Thoracic aorta (tissue), 2 donors: ENCODE measurements around the gene MED31. TPM values are rescaled to one million over a fixed set of nuclear protein-coding genes. Genes with fewer than 3 reads are reported as not detected.
"Not testable (repeated sequence)": the region's sequence is repeated elsewhere in the genome, so short reads cannot be mapped to it uniquely, and the experiment has no call there.

Source experiments
- ATAC-seq: fragments of 150-250 bp; one replicate; pipeline ENCODE4 v1.8.0; 2017; ENCODE audit warnings: low read depth; ENCODE audit not compliant: insufficient number of reproducible peaks, low FRiP score
- DNase-seq: peaks from one replicate; pipeline ENCODE4 v3.0.0-alpha.2; 2020; ENCODE audit warnings: low spot score
- H3K27ac ChIP-seq, 2 donors: fragments of 200-600 bp; sonication (generic); 1 replicate in 1 of 2; 2 replicates in 1 of 2; pipeline ENCODE4 v1.5.1; 2016; ENCODE audit warnings: mild to moderate bottlenecking in 2 of 2, moderate library complexity in 2 of 2
- H3K27me3 ChIP-seq: fragments of 200-600 bp; sonication (generic); replicated peaks from 2 replicates; pipeline ENCODE4 v1.6.0; 2016; ENCODE audit warnings: mild to moderate bottlenecking; ENCODE audit not compliant: insufficient read depth
- H3K36me3 ChIP-seq: fragments of 200-600 bp; sonication (generic); one replicate; pipeline ENCODE4 v1.5.1; 2016
- H3K4me1 ChIP-seq, 2 donors: fragments of 200-600 bp; sonication (generic); 1 replicate in 1 of 2; 2 replicates in 1 of 2; pipeline versions ENCODE4 v1.5.1 to v1.6.0; 2016; ENCODE audit warnings: low read depth in 2 of 2, mild to moderate bottlenecking in 1 of 2; ENCODE audit not compliant: control insufficient read depth in 1 of 2
- H3K4me3 ChIP-seq: fragments of 200-600 bp; sonication (generic); 2 replicates; pipeline ENCODE4 v1.5.1; 2016; ENCODE audit warnings: mild to moderate bottlenecking
- H3K9me3 ChIP-seq: fragments of 200-600 bp; sonication (generic); 2 replicates; pipeline ENCODE4 v1.5.1; 2016
- CTCF ChIP-seq: fragments of 200-600 bp; sonication (generic); IDR thresholded peaks from one replicate; pipeline ENCODE4 v1.5.1; 2019; ENCODE audit warnings: antibody characterized with exemption
- total RNA-seq, 2 donors: library from RNA; depleted of rRNA; stranded (reverse); fragments of >200 nt; gene quantifications; one replicate each; pipeline versions ENCODE4 v1.1.0 to v1.2.3, GENCODE V29; 2016

MED31 gene
- total RNA-seq, 2 donors from 2014 or later, result 4.7 to 21.3 TPM

- no peak for DNase-seq
- no peaks in the 10 kb centered on the region for H3K27me3 ChIP-seq
- TF ChIP-seq CTCF, result no peak
Measured at GRCh38 chr17:6695565-6695964, 44.2 kb upstream of the MED31 start.

GRCh38 chr17:6695051-6695450, 43.6 kb upstream of the MED31 start:
- no peak overlapping the region for H3K27ac ChIP-seq
- no peaks in the 10 kb centered on the region for H3K9me3 ChIP-seq
- no peaks in the 10 kb centered on the region for H3K36me3 ChIP-seq
- H3K4me3 ChIP-seq, result no peak overlapping the region
- DNase-seq, result no peak
- ATAC-seq, result no peak
- TF ChIP-seq CTCF, result no peak
- no peaks in the 10 kb centered on the region for H3K27me3 ChIP-seq
- H3K4me1 ChIP-seq, result no peaks in the 10 kb centered on the region

More at GRCh38 chr17:6695565-6695964, 44.2 kb upstream of the MED31 start:
- H3K4me1 ChIP-seq, result no peaks in the 10 kb centered on the region
- no peaks in the 10 kb centered on the region for H3K9me3 ChIP-seq
- no peak overlapping the region for H3K4me3 ChIP-seq
- ATAC-seq, result no peak
- H3K36me3 ChIP-seq, result no peaks in the 10 kb centered on the region
- H3K27ac ChIP-seq, result no peak overlapping the region

- not testable (repeated sequence) for ATAC-seq, H3K27me3 ChIP-seq
Measured at GRCh38 chr17:6691958-6692357, 40.6 kb upstream of the MED31 start.

GRCh38 chr17:6691546-6691945, 40.1 kb upstream of the MED31 start:
- no peak overlapping the region for H3K4me3 ChIP-seq
- no peaks in the 10 kb centered on the region for H3K9me3 ChIP-seq
- ATAC-seq, result no peak
- no peaks in the 10 kb centered on the region for H3K4me1 ChIP-seq
- no peak for TF ChIP-seq CTCF
- DNase-seq, result no peak
- H3K27me3 ChIP-seq, result no peaks in the 10 kb centered on the region
- no peaks in the 10 kb centered on the region for H3K36me3 ChIP-seq
- H3K27ac ChIP-seq, result no peak overlapping the region

More at GRCh38 chr17:6691958-6692357, 40.6 kb upstream of the MED31 start:
- H3K27ac ChIP-seq, H3K36me3 ChIP-seq, H3K4me1 ChIP-seq, H3K4me3 ChIP-seq, DNase-seq, H3K9me3 ChIP-seq: not testable (repeated sequence)

- ATAC-seq, result no peak
- Histone ChIP-seq H3K4me3 (no peak overlapping the region), H3K4me1 (no peaks in the 10 kb centered on the region), H3K27ac (no peak overlapping the region), H3K9me3 (no peaks in the 10 kb centered on the region), H3K36me3 (no peaks in the 10 kb centered on the region), H3K27me3 (no peaks in the 10 kb centered on the region)
- DNase-seq, result no peak
- TF ChIP-seq CTCF, result no peak
Measured at GRCh38 chr17:6690641-6691040, 39.2 kb upstream of the MED31 start.

GRCh38 chr17:6688944-6689343, 37.5 kb upstream of the MED31 start:
- no peaks in the 10 kb centered on the region for H3K9me3 ChIP-seq
- no peak overlapping the region for H3K27ac ChIP-seq
- DNase-seq (no peak), ATAC-seq (no peak)
- H3K36me3 ChIP-seq, result no peaks in the 10 kb centered on the region
- TF ChIP-seq CTCF, result no peak
- H3K4me1 ChIP-seq, result no peaks in the 10 kb centered on the region
- H3K27me3 ChIP-seq, result no peaks in the 10 kb centered on the region
- no peak overlapping the region for H3K4me3 ChIP-seq
